Measurements from ENCODE around the gene NTHL1. TPM values are rescaled to one million over a fixed set of nuclear protein-coding genes. Genes with fewer than 3 reads are reported as not detected.

Gene NTHL1
- total and polyA plus RNA-seq, 3 experiments from 2014 or later, result 16.3 to 29.5 (median 28.7) TPM

GRCh38 chr16:1998852-1999801 lies 48.5 kb downstream of the NTHL1 start:
- Mint-ChIP-seq H3K27me3 (no peaks in the 10 kb centered on the region), H3K36me3 (peaks cover 0 to 43% (median 3%) of the 10 kb centered on the region in 3 donors), H3K9me3 (no peaks in the 10 kb centered on the region), H3K4me3 (no peak overlapping the region), H3K4me1 (peaks cover 0 to 11% (median 4%) of the 10 kb centered on the region in 3 donors), H3K27ac (no peak overlapping the region)
- Histone ChIP-seq H3K9me3 (ENCODE audit: low read length) (no peaks in the 10 kb centered on the region), H3K36me3 (ENCODE audit: insufficient read depth, low read length) (peaks cover 12% of the 10 kb centered on the region), H3K4me1 (ENCODE audit: insufficient read depth, low read length) (peaks cover 3% of the 10 kb centered on the region), H3K4me3 (ENCODE audit: low read length) (no peak overlapping the region), H3K27ac (ENCODE audit: low read depth, low read length) (no peak overlapping the region), H3K27me3 (ENCODE audit: insufficient read depth, low read length, poor library complexity, severe bottlenecking) (no peaks in the 10 kb centered on the region)
- CTCF ChIA-PET, result no interaction called here
- no peak for DNase-seq
- POLR2A ChIA-PET, result no interaction called here

- DNase-seq, result no peak
- Histone ChIP-seq H3K27ac (ENCODE audit: low read depth, low read length) (no peak overlapping the region), H3K27me3 (ENCODE audit: insufficient read depth, low read length, poor library complexity, severe bottlenecking) (no peaks in the 10 kb centered on the region), H3K36me3 (ENCODE audit: insufficient read depth, low read length) (peaks cover 12% of the 10 kb centered on the region), H3K4me3 (ENCODE audit: low read length) (no peak overlapping the region), H3K9me3 (ENCODE audit: low read length) (no peaks in the 10 kb centered on the region), H3K4me1 (ENCODE audit: insufficient read depth, low read length) (no peaks in the 10 kb centered on the region)
- H3K4me3 Mint-ChIP-seq, result no peak overlapping the region
- no peaks in the 10 kb centered on the region for H3K27me3 Mint-ChIP-seq
- peaks cover 0 to 43% (median 3%) of the 10 kb centered on the region in 3 donors for H3K36me3 Mint-ChIP-seq
- ChIA-PET CTCF (interaction anchor here (1.1 to 1.2 kb wide), 2 partner anchors 15 to 142 kb away, joined by 3 to 4 read pairs; no protein-coding TSS in a partner anchor), POLR2A (no interaction called here)
- H3K9me3 Mint-ChIP-seq, result no peaks in the 10 kb centered on the region
- peak overlapping the region in 2 of 8 donors; percentile 64 to 76 for H3K27ac Mint-ChIP-seq
- H3K4me1 Mint-ChIP-seq, result peaks cover 0 to 12% (median 4%) of the 10 kb centered on the region in 3 donors
These were observed 49.2 kb downstream of the NTHL1 start for GRCh38 chr16:1998360-1998835.

GRCh38 chr16:1997494-1998359 lies 49.9 kb downstream of the NTHL1 start:
- H3K36me3 ChIP-seq (ENCODE audit: insufficient read depth, low read length), result peaks cover 12% of the 10 kb centered on the region
- H3K4me1 Mint-ChIP-seq, result peaks cover 0 to 13% (median 4%) of the 10 kb centered on the region in 3 donors
- H3K27me3 ChIP-seq (ENCODE audit: insufficient read depth, low read length, poor library complexity, severe bottlenecking), result no peaks in the 10 kb centered on the region
- no peaks in the 10 kb centered on the region for H3K4me1 ChIP-seq (ENCODE audit: insufficient read depth, low read length)
- H3K36me3 Mint-ChIP-seq, result peaks cover 0 to 43% (median 3%) of the 10 kb centered on the region in 3 donors
- no peak overlapping the region for H3K4me3 Mint-ChIP-seq
- CTCF ChIA-PET, result interaction anchor here (1.1 to 1.2 kb wide), 2 partner anchors 16 to 143 kb away, joined by 3 to 4 read pairs; no protein-coding TSS in a partner anchor
- H3K9me3 ChIP-seq (ENCODE audit: low read length), result no peaks in the 10 kb centered on the region
- no peaks in the 10 kb centered on the region for H3K27me3 Mint-ChIP-seq
- no peak overlapping the region for H3K27ac ChIP-seq (ENCODE audit: low read depth, low read length)
- no peak for DNase-seq
- POLR2A ChIA-PET, result no interaction called here
- H3K9me3 Mint-ChIP-seq, result no peaks in the 10 kb centered on the region
- no peak overlapping the region for H3K4me3 ChIP-seq (ENCODE audit: low read length)
- H3K27ac Mint-ChIP-seq, result peak overlapping the region in 1 of 8 donors; percentile 3

GRCh38 chr16:1993731-1994131 lies 53.9 kb downstream of the NTHL1 start:
- no peak overlapping the region for H3K4me3 ChIP-seq (ENCODE audit: low read length)
- H3K36me3 ChIP-seq (ENCODE audit: insufficient read depth, low read length), result no peaks in the 10 kb centered on the region
- Mint-ChIP-seq H3K9me3 (no peaks in the 10 kb centered on the region), H3K4me1 (peaks cover 12 to 35% (median 21%) of the 10 kb centered on the region in 3 donors), H3K27me3 (peaks cover 5 to 7% of the 10 kb centered on the region in 2 donors), H3K27ac (peak overlapping the region in 7 of 8 donors; percentile 59 to 90 (median 82)), H3K4me3 (peak overlapping the region in 3 of 7 donors; percentile 19 to 66 (median 37)), H3K36me3 (peaks cover 0 to 14% (median 1%) of the 10 kb centered on the region in 3 donors)
- H3K27me3 ChIP-seq (ENCODE audit: insufficient read depth, low read length, poor library complexity, severe bottlenecking), result peaks cover 14% of the 10 kb centered on the region
- ChIA-PET CTCF (interaction anchor here (0.6 to 3.5 kb wide), 2 partner anchors 10 to 29 kb away, joined by 3 to 17 read pairs; no protein-coding TSS in a partner anchor), POLR2A (interaction anchor here (0.9 to 1.1 kb wide), 2 partner anchors 10 to 15 kb away, joined by 3 read pairs; no protein-coding TSS in a partner anchor)
- H3K27ac ChIP-seq (ENCODE audit: low read depth, low read length), result no peak overlapping the region
- no peak for DNase-seq
- peaks cover 16% of the 10 kb centered on the region for H3K4me1 ChIP-seq (ENCODE audit: insufficient read depth, low read length)
- H3K9me3 ChIP-seq (ENCODE audit: low read length), result no peaks in the 10 kb centered on the region

- peaks cover 16 to 38% (median 24%) of the 10 kb centered on the region in 3 donors for H3K4me1 Mint-ChIP-seq
- H3K4me1 ChIP-seq (ENCODE audit: insufficient read depth, low read length), result peaks cover 16% of the 10 kb centered on the region
- DNase-seq, result peak in 1 of 5 donors; percentile 26
- H3K4me3 ChIP-seq (ENCODE audit: low read length), result no peak overlapping the region
- no peaks in the 10 kb centered on the region for H3K36me3 ChIP-seq (ENCODE audit: insufficient read depth, low read length)
- peaks cover 14% of the 10 kb centered on the region for H3K27me3 ChIP-seq (ENCODE audit: insufficient read depth, low read length, poor library complexity, severe bottlenecking)
- H3K36me3 Mint-ChIP-seq, result peaks cover 0 to 6% (median 1%) of the 10 kb centered on the region in 3 donors
- ChIA-PET CTCF (interaction anchor here (1.2 to 3.5 kb wide), 2 partner anchors 11 to 148 kb away, joined by 5 to 17 read pairs; no protein-coding TSS in a partner anchor), POLR2A (interaction anchor here (0.5 to 2.9 kb wide), 7 partner anchors 11 to 162 kb away, joined by 3 to 35 read pairs (median 4); partner anchors contain the start of genes NOXO1, RPS2, TBL3 and TRAF7)
- H3K4me3 Mint-ChIP-seq, result no peak overlapping the region
- H3K9me3 ChIP-seq (ENCODE audit: low read length), result no peaks in the 10 kb centered on the region
- H3K27ac Mint-ChIP-seq, result peak overlapping the region in 1 of 8 donors; percentile 85
- no peaks in the 10 kb centered on the region for H3K9me3 Mint-ChIP-seq
- peaks cover 5 to 10% of the 10 kb centered on the region in 2 donors for H3K27me3 Mint-ChIP-seq
- H3K27ac ChIP-seq (ENCODE audit: low read depth, low read length), result peak overlapping the region; percentile 9
These were observed 54.8 kb downstream of the NTHL1 start for GRCh38 chr16:1992704-1993317.

GRCh38 chr16:1991948-1992703 lies 55.5 kb downstream of the NTHL1 start:
- H3K4me1 Mint-ChIP-seq, result peaks cover 16 to 38% (median 24%) of the 10 kb centered on the region in 3 donors
- H3K36me3 ChIP-seq (ENCODE audit: insufficient read depth, low read length), result no peaks in the 10 kb centered on the region
- peaks cover 14% of the 10 kb centered on the region for H3K27me3 ChIP-seq (ENCODE audit: insufficient read depth, low read length, poor library complexity, severe bottlenecking)
- peaks cover 5 to 10% of the 10 kb centered on the region in 2 donors for H3K27me3 Mint-ChIP-seq
- CTCF ChIA-PET, result interaction anchor here (1.2 to 3.5 kb wide), 3 partner anchors 12 to 148 kb away, joined by 4 to 17 read pairs (median 5); partner anchors contain the start of gene TBL3
- peak overlapping the region in 5 of 8 donors; percentile 51 to 95 (median 89) for H3K27ac Mint-ChIP-seq
- no peaks in the 10 kb centered on the region for H3K9me3 Mint-ChIP-seq
- POLR2A ChIA-PET, result interaction anchor here (0.5 to 2.9 kb wide), 8 partner anchors 11 to 163 kb away, joined by 3 to 35 read pairs (median 4); partner anchors contain the start of genes NOXO1, RPS2, TBL3 and TRAF7
- H3K9me3 ChIP-seq (ENCODE audit: low read length), result no peaks in the 10 kb centered on the region
- H3K4me3 ChIP-seq (ENCODE audit: low read length), result peak overlapping the region; percentile 64
- peaks cover 16% of the 10 kb centered on the region for H3K4me1 ChIP-seq (ENCODE audit: insufficient read depth, low read length)
- H3K36me3 Mint-ChIP-seq, result peaks cover 0 to under 1% (median 0%) of the 10 kb centered on the region in 3 donors
- H3K4me3 Mint-ChIP-seq, result peak overlapping the region; percentile 53 to 88 (median 79)
- peak; percentile 88 to 99 (median 98) for DNase-seq
- peak overlapping the region; percentile 54 for H3K27ac ChIP-seq (ENCODE audit: low read depth, low read length)
